Hepatocyte (in vitro differentiated cells): ENCODE data around the gene EXOC4.

Experiments
- CTCF ChIP-seq: fragments of 200-600 bp; sonication (generic); IDR thresholded peaks from 2 replicates; pipeline ENCODE4 v1.5.1; 2016; ENCODE audit warnings: antibody characterized with exemption, mild to moderate bottlenecking; ENCODE audit not compliant: poor library complexity
- EZH2 ChIP-seq: fragments of 200-600 bp; sonication (generic); IDR thresholded peaks from 2 replicates; pipeline ENCODE4 v1.6.1; 2016; ENCODE audit warnings: antibody characterized with exemption, mild to moderate bottlenecking, borderline replicate concordance
- EZH2phosphoT487 ChIP-seq: fragments of 200-600 bp; sonication (generic); IDR thresholded peaks from one replicate; pipeline ENCODE4 v1.6.1; 2018; ENCODE audit warnings: antibody characterized with exemption, mild to moderate bottlenecking, low read depth, moderate library complexity; ENCODE audit not compliant: unreplicated experiment, severe bottlenecking

GRCh38 chr7:133479456-133480065, 226.7 kb downstream of the EXOC4 start:
- TF ChIP-seq CTCF (no peak), EZH2 (no peak), EZH2phosphoT487 (no peak)
